C4-2B (cell line): Measurements from ENCODE around the gene NUDT13.

Experiments used
- CTCF ChIP-seq: fragments of 450-650 bp; conservative IDR thresholded peaks from 2 replicates; pipeline ENCODE4 v1.5.1; 2017; ENCODE audit warnings: mild to moderate bottlenecking
- ZFX ChIP-seq: fragments of 450-650 bp; IDR thresholded peaks from 2 replicates; pipeline ENCODE4 v1.6.1; 2017

- no peak for TF ChIP-seq CTCF
- no peak for TF ChIP-seq ZFX
Observed at GRCh38 chr10:73061743-73062142, 48.5 kb upstream of the NUDT13 start.
